Brain microvascular endothelial cell (primary cell): ENCODE data around the gene UBE2E1.
A peak's percentile ranks its signal among the peaks of the same experiment; 100 is the strongest.

Experiments used
- DNase-seq: peaks from one replicate; pipeline ENCODE4 v3.0.0-alpha.2; 2020
- H3K27ac ChIP-seq: fragments of 250-450 bp; sonication (Bioruptor Pico); 2 replicates; pipeline ENCODE4 v1.5.1; 2020; ENCODE audit warnings: mild to moderate bottlenecking, moderate library complexity
- H3K27me3 ChIP-seq: fragments of 250-450 bp; sonication (Bioruptor Pico); replicated peaks from 2 replicates; pipeline ENCODE4 v1.5.1; 2020; ENCODE audit warnings: mild to moderate bottlenecking
- H3K36me3 ChIP-seq: fragments of 250-450 bp; sonication (Bioruptor Pico); replicated peaks from 2 replicates; pipeline ENCODE4 v1.5.1; 2020; ENCODE audit warnings: mild to moderate bottlenecking
- H3K4me3 ChIP-seq: 2 replicates; pipeline ENCODE4 v1.5.1; 2011; ENCODE audit warnings: low read depth, mild to moderate bottlenecking, control low read depth, low read length, moderate library complexity
- CTCF ChIP-seq: IDR thresholded peaks from 2 replicates; pipeline ENCODE4 v1.5.1; 2011; ENCODE audit warnings: low read depth, mild to moderate bottlenecking, moderate library complexity, low read length, control low read depth, inconsistent platforms; ENCODE audit errors: missing control alignments
- in situ Hi-C: cut with HindIII; loops from 2 replicates; pipeline ENCODE4 v1.10.0; 2017; ENCODE audit warnings: low sequenced_read_pairs, low pct_ligation_motif_present

The UBE2E1 gene

DNA sequence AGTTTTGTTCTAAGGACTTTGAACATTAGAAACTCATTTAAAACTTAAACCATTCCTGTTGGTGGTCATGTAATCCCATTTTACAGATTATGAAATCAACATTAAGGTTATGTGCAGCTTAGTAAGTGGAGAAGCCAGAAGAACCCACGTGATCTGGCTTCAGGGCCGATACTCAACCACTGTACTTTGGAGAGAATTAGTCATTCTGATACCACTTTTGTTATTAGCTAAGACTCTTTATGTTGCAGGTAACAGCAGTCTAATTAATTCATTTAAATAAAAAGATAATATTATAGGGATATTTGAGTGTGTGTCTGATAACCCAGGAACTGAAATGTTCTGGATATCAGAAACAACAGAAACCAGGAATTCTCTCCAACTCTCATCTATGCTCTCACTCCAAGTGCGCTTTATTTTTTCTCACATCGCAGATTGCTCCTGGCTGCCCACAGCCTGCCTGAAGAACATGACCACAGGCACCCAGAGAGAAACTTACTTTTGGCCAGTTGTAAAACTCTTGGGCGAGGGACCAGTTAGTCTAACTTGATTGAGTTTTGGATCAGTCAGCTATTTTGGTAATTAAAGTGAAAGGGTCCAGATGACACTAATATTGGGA is 25.2 kb downstream of the UBE2E1 start:
- Histone ChIP-seq H3K36me3 (no peaks in the 10 kb centered on the region), H3K27me3 (no peaks in the 10 kb centered on the region), H3K27ac (no peak overlapping the region), H3K4me3 (no peak overlapping the region)
- in situ Hi-C loops: no loop called here
- no peak for TF ChIP-seq CTCF
- DNase-seq: no peak

GRCh38 chr3:23831517-23832394 is 26.0 kb downstream of the UBE2E1 start:
- in situ Hi-C loops: no loop called here
- H3K27me3 ChIP-seq: no peaks in the 10 kb centered on the region
- H3K36me3 ChIP-seq: no peaks in the 10 kb centered on the region
- TF ChIP-seq CTCF: no peak
- H3K4me3 ChIP-seq: no peak overlapping the region
- no peak for DNase-seq
- H3K27ac ChIP-seq: no peak overlapping the region

DNA sequence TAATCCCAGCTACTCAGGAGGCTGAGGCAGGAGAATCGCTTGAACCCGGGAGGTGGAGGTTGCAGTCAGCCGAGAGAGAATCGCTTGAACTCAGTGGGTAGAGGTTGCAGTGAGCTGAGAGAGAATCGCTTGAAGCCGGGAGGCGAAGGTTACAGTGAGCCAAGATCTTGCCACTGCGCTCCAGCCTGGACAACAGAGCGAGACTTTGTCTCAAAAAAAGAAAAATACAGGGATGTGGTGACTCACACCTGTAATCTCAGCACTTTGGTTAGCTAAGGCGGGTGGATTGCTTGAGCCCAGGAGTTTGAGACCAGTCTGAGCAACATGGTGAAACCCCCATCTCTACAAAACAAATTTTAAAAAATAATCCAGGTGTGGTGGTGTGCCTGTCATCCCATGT is 26.8 kb downstream of the UBE2E1 start:
- DNase-seq: no peak
- Histone ChIP-seq H3K27me3 (no peaks in the 10 kb centered on the region), H3K36me3 (no peaks in the 10 kb centered on the region), H3K4me3 (no peak overlapping the region), H3K27ac (no peak overlapping the region)
- in situ Hi-C loops: no loop called here
- no peak for TF ChIP-seq CTCF

GRCh38 chr3:23834082-23834870 is 28.5 kb downstream of the UBE2E1 start:
- TF ChIP-seq CTCF: peak; percentile 16
- in situ Hi-C loops: no loop called here
- no peaks in the 10 kb centered on the region for H3K27me3 ChIP-seq
- no peak overlapping the region for H3K27ac ChIP-seq
- H3K4me3 ChIP-seq: no peak overlapping the region
- DNase-seq: no peak
- H3K36me3 ChIP-seq: no peaks in the 10 kb centered on the region

DNA sequence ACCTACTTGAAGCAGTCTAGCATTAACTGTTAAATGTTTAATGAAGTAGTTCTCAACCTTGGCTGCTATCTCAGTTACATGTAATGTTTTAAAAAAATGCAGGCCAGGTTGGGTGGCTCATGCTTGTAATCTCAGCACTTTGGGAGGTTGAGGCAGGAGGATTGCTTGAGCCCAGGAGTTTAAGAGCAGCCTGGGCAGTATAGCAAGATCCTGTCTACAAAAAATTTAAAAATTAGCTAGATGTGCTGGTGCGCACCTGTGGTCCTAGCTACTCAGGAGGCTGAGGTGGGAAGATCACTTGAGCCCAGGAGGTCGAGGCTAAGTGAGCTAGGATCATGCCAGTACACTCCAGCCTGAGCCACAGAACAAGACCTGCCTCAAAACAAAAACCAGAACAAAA is 29.3 kb downstream of the UBE2E1 start:
- no peak for DNase-seq
- no peak overlapping the region for H3K27ac ChIP-seq
- in situ Hi-C loops: no loop called here

More for the DNA sequence above, 29.3 kb downstream of the UBE2E1 start:
- no peaks in the 10 kb centered on the region for H3K36me3 ChIP-seq
- no peak for TF ChIP-seq CTCF
- H3K27me3 ChIP-seq: no peaks in the 10 kb centered on the region
- H3K4me3 ChIP-seq: no peak overlapping the region
